GM12865 (cell line): ENCODE measurements around the gene CENPP.

Source experiments
- DNase-seq: peaks from one replicate; pipeline ENCODE4 v3.0.0; 2010; ENCODE audit warnings: low read depth
- H3K4me3 ChIP-seq: 2 replicates; pipeline ENCODE4 v1.5.1; 2011; ENCODE audit warnings: mild to moderate bottlenecking, low read depth, low read length, control low read depth
- CTCF ChIP-seq: IDR thresholded peaks from 2 replicates; pipeline ENCODE4 v1.5.1; 2011; ENCODE audit warnings: low read length, control low read depth, low read depth, inconsistent platforms; ENCODE audit not compliant: insufficient read depth; ENCODE audit errors: missing control alignments

CENPP gene

GRCh38 chr9:92463984-92464383, 138.2 kb downstream of the CENPP start:
- no peak overlapping the region for H3K4me3 ChIP-seq

GRCh38 chr9:92467041-92467440, 141.3 kb downstream of the CENPP start:
- no peak overlapping the region for H3K4me3 ChIP-seq
- no peak for DNase-seq
- TF ChIP-seq CTCF, result no peak

More at GRCh38 chr9:92463984-92464383, 138.2 kb downstream of the CENPP start:
- no peak for TF ChIP-seq CTCF
- no peak for DNase-seq

- DNase-seq, result no peak
- no peak for TF ChIP-seq CTCF
- H3K4me3 ChIP-seq, result no peak overlapping the region
Observed at GRCh38 chr9:92467511-92467910, 141.8 kb downstream of the CENPP start.

GRCh38 chr9:92468206-92468605, 142.5 kb downstream of the CENPP start:
- no peak for TF ChIP-seq CTCF
- DNase-seq, result no peak
- no peak overlapping the region for H3K4me3 ChIP-seq

- no peak overlapping the region for H3K4me3 ChIP-seq
- no peak for DNase-seq
- TF ChIP-seq CTCF, result no peak
Observed at GRCh38 chr9:92474587-92474986, 148.8 kb downstream of the CENPP start.

GRCh38 chr9:92476962-92477361, 151.2 kb downstream of the CENPP start:
- DNase-seq, result peak; percentile 69
- TF ChIP-seq CTCF, result no peak
- no peak overlapping the region for H3K4me3 ChIP-seq

- DNase-seq, result no peak
- no peak for TF ChIP-seq CTCF
- no peak overlapping the region for H3K4me3 ChIP-seq
Observed at GRCh38 chr9:92478783-92479182, 153.0 kb downstream of the CENPP start.
